B cell (primary cell): ENCODE results near the gene DGKZ. TPM values are rescaled to one million over a fixed set of nuclear protein-coding genes. Genes with fewer than 3 reads are reported as not detected.

Source experiments
- ATAC-seq: fragments of 200-7000 bp; cut with Tn5 transposase; one replicate; pipeline ENCODE4 v1.10.0; 2021; ENCODE audit warnings: low read depth, mild to moderate bottlenecking, moderate number of reproducible peaks, moderate library complexity
- CTCF ChIA-PET: fragments of 350-600 bp; sonication (Branson Sonifier 250); formaldehyde crosslinking; loops from one replicate; lab custom pipeline; 2021; ENCODE audit warnings: antibody characterized with exemption, inconsistent platforms; lab: Charles Lee
- POLR2A ChIA-PET: fragments of 350-600 bp; sonication (Branson Sonifier 250); formaldehyde crosslinking; loops from one replicate; lab custom pipeline; 2021; ENCODE audit warnings: antibody characterized with exemption; lab: Charles Lee
- DNase-seq: peaks from one replicate; pipeline ENCODE4 v3.0.0; 2013
- H2AFZ ChIP-seq: 2 replicates; pipeline ENCODE4 v1.6.1; 2012; ENCODE audit warnings: mild to moderate bottlenecking, low read depth, low read length; ENCODE audit not compliant: insufficient read depth, poor library complexity, severe bottlenecking
- H3K27ac ChIP-seq, 2 donors: 1 replicate in 1 of 2; 2 replicates in 1 of 2; pipeline ENCODE4 v1.5.1; 2012 to 2013; ENCODE audit warnings: low read length in 2 of 2, mild to moderate bottlenecking in 2 of 2, moderate library complexity in 1 of 2
- H3K27me3 ChIP-seq, 4 experiments: fragments of 200-600 bp in 1 of 4; sonication (generic) in 1 of 4; replicated peaks in 1 of 4; 1 replicate in 2 of 4; 2 replicates in 2 of 4; pipeline versions ENCODE4 v1.6.1 to v1.7.0; 2013 to 2016; ENCODE audit warnings: low read length in 3 of 4, mild to moderate bottlenecking in 2 of 4, mixed read lengths in 1 of 4, moderate library complexity in 1 of 4; ENCODE audit not compliant: insufficient read depth in 4 of 4, control insufficient read depth in 3 of 4; ENCODE audit errors: control extremely low read depth in 1 of 4
- H3K36me3 ChIP-seq, 2 experiments: replicated peaks in 1 of 2; 1 replicate in 1 of 2; 2 replicates in 1 of 2; pipeline versions ENCODE4 v1.6.1 to v1.7.1; 2013; ENCODE audit warnings: low read length in 1 of 2; ENCODE audit not compliant: insufficient read depth in 2 of 2, control insufficient read depth in 1 of 2; ENCODE audit errors: control extremely low read depth in 1 of 2, extremely low read depth in 1 of 2
- H3K4me1 ChIP-seq, 2 donors: fragments of 200-600 bp in 1 of 2; sonication (generic) in 1 of 2; 1 replicate in 1 of 2; 2 replicates in 1 of 2; pipeline versions ENCODE4 v1.5.1 to v1.6.1; 2013 to 2017; ENCODE audit warnings: low read length in 2 of 2; ENCODE audit not compliant: control insufficient read depth in 2 of 2, insufficient read depth in 2 of 2
- H3K4me2 ChIP-seq: replicated peaks from 2 replicates; pipeline ENCODE3; 2012; ENCODE audit warnings: mild to moderate bottlenecking, low read depth, low read length; ENCODE audit not compliant: poor library complexity, severe bottlenecking
- H3K4me3 ChIP-seq, 5 experiments: fragments of 200-600 bp in 1 of 5; sonication (generic) in 1 of 5; 1 replicate in 3 of 5; 2 replicates in 2 of 5; pipeline versions ENCODE4 v1.5.1 to v1.7.0; 2011 to 2016; ENCODE audit warnings: low read length in 4 of 5, mild to moderate bottlenecking in 4 of 5, low read depth in 2 of 5, control low read depth in 1 of 5, moderate library complexity in 1 of 5; ENCODE audit not compliant: insufficient read depth in 1 of 5; ENCODE audit errors: control extremely low read depth in 1 of 5, extremely low read depth in 1 of 5
- H3K79me2 ChIP-seq: fragments of 200-600 bp; sonication (generic); one replicate; pipeline ENCODE4 v1.6.0; 2016; ENCODE audit warnings: low read length; ENCODE audit not compliant: control insufficient read depth, insufficient read depth
- H3K9ac ChIP-seq: fragments of 200-600 bp; sonication (generic); 2 replicates; pipeline ENCODE4 v1.6.1; 2017; ENCODE audit warnings: mild to moderate bottlenecking, low read length, moderate library complexity
- H3K9me3 ChIP-seq, 3 donors: one replicate each; pipeline versions ENCODE4 v1.6.1 to v1.7.1; 2013; ENCODE audit warnings: low read length in 2 of 3; ENCODE audit not compliant: control insufficient read depth in 2 of 3, insufficient read depth in 1 of 3; ENCODE audit errors: control extremely low read depth in 1 of 3
- H4K20me1 ChIP-seq: 2 replicates; pipeline ENCODE4 v1.6.0; 2012; ENCODE audit warnings: mild to moderate bottlenecking, low read length; ENCODE audit not compliant: insufficient read depth, control insufficient read depth, poor library complexity, severe bottlenecking
- H3K27ac Mint-ChIP-seq: one replicate; pipeline ENCODE4 v1.8.0; 2021; ENCODE audit warnings: mixed read lengths
- H3K27me3 Mint-ChIP-seq: one replicate; pipeline ENCODE4 v1.8.0; 2021; ENCODE audit warnings: mixed read lengths
- H3K4me1 Mint-ChIP-seq: one replicate; pipeline ENCODE4 v1.8.0; 2021; ENCODE audit warnings: mixed read lengths
- H3K4me3 Mint-ChIP-seq: one replicate; pipeline ENCODE4 v1.8.0; 2021; ENCODE audit warnings: mixed read lengths
- H3K9me3 Mint-ChIP-seq: one replicate; pipeline ENCODE4 v1.8.0; 2022; ENCODE audit warnings: mixed read lengths; ENCODE audit not compliant: insufficient read depth
- CTCF ChIP-seq: fragments of 200-600 bp; IDR thresholded peaks from one replicate; pipeline ENCODE4 v1.8.0; 2022; ENCODE audit warnings: antibody characterized with exemption, mild to moderate bottlenecking
- EZH2 ChIP-seq: IDR thresholded peaks from 2 replicates; pipeline ENCODE4 v1.6.1; 2012; ENCODE audit warnings: borderline replicate concordance, low read depth, mild to moderate bottlenecking, moderate library complexity, low read length; ENCODE audit not compliant: insufficient read depth, poor library complexity, severe bottlenecking
- WGBS: methylation state at CpG from one replicate; pipeline ENCODE4 v1.1.5; 2013; ENCODE audit warnings: missing lambda C conversion rate; ENCODE audit not compliant: insufficient coverage; 5-methylcytosine and 5-hydroxymethylcytosine counted together
- intact Hi-C: fragments of 100-400 bp; cut with micrococcal nuclease; formaldehyde crosslinking; loops from one replicate; pipeline ENCODE4 v1.10.0; 2022
- polyA plus RNA-seq: library from polyadenylated mRNA; depleted of rRNA; stranded (reverse); fragments of >200 nt; gene quantifications from 2 replicates; pipeline ENCODE4 v1.2.3, GENCODE V29; 2012
- total RNA-seq, 2 donors: library from RNA; stranded (reverse); fragments of 120-200 nt in 1 of 2; gene quantifications; 1 replicate in 1 of 2; 2 replicates in 1 of 2; pipeline versions ENCODE4 v1.2.3 to v1.2.4, GENCODE V29; 2013 to 2022

DGKZ gene
- total and polyA plus RNA-seq, 2 donors (not counting 1 experiment from before 2014, with no cell fraction given) = 56.6 to 79.5 TPM

- Mint-ChIP-seq H3K4me3 (no peak overlapping the region), H3K9me3 (no peaks in the 10 kb centered on the region), H3K27me3 (no peaks in the 10 kb centered on the region), H3K27ac (no peak overlapping the region), H3K4me1 (no peaks in the 10 kb centered on the region)
- TF ChIP-seq EZH2 (no peak), CTCF (no peak)
- H3K79me2 ChIP-seq = no peaks in the 10 kb centered on the region
- intact Hi-C loops = no loop called here
- no peak overlapping the region for H3K4me3 ChIP-seq
- H2AFZ ChIP-seq = no peak overlapping the region
- WGBS = 88% methylated on average over 4 of the region's 6 CpGs
- H3K4me1 ChIP-seq = no peaks in the 10 kb centered on the region
- no peaks in the 10 kb centered on the region for H3K9me3 ChIP-seq
- H3K36me3 ChIP-seq = peaks cover 0 to 39% of the 10 kb centered on the region in 2 experiments
- DNase-seq = no peak
- no peak overlapping the region for H3K9ac ChIP-seq
- H3K27me3 ChIP-seq = no peaks in the 10 kb centered on the region
- no peak overlapping the region for H3K27ac ChIP-seq
- ChIA-PET CTCF (no interaction called here), POLR2A (no interaction called here)
- H3K4me2 ChIP-seq = no peak overlapping the region
- ATAC-seq = no peak
- H4K20me1 ChIP-seq = no peaks in the 10 kb centered on the region
Observed at GRCh38 chr11:46402957-46403902, 56.0 kb downstream of the DGKZ start.

- peaks cover 0 to 49% of the 10 kb centered on the region in 2 experiments for H3K36me3 ChIP-seq
- DNase-seq (no peak), ATAC-seq (no peak)
- H4K20me1 ChIP-seq = no peaks in the 10 kb centered on the region
- Mint-ChIP-seq H3K9me3 (no peaks in the 10 kb centered on the region), H3K4me1 (no peaks in the 10 kb centered on the region), H3K27me3 (no peaks in the 10 kb centered on the region), H3K27ac (no peak overlapping the region), H3K4me3 (no peak overlapping the region)
- no peak overlapping the region for H3K4me3 ChIP-seq
- no peak overlapping the region for H3K27ac ChIP-seq
- POLR2A ChIA-PET = no interaction called here
- no peaks in the 10 kb centered on the region for H3K79me2 ChIP-seq
- H3K4me1 ChIP-seq = no peaks in the 10 kb centered on the region
- TF ChIP-seq CTCF (no peak), EZH2 (no peak)
- H3K9me3 ChIP-seq = no peaks in the 10 kb centered on the region
- intact Hi-C loops = no loop called here
- CTCF ChIA-PET = interaction anchor here (1.2 kb wide), 1 partner anchor 11 kb away, joined by 3 read pairs; no protein-coding TSS in a partner anchor
- H2AFZ ChIP-seq = no peak overlapping the region
- no peaks in the 10 kb centered on the region for H3K27me3 ChIP-seq
- no peak overlapping the region for H3K9ac ChIP-seq
- 90% methylated on average over 2 of the region's 5 CpGs for WGBS
- H3K4me2 ChIP-seq = no peak overlapping the region
Observed at GRCh38 chr11:46404476-46405017, 57.3 kb downstream of the DGKZ start.
